NCI-H146 treated with DMSO at 0.1 percent for 48 hours (cell line): ENCODE data around the gene DNAL4.

Experiments
- DNase-seq: peaks from one replicate; lab custom pipeline; 2025; ENCODE audit not compliant: unreplicated experiment; lab: John Stamatoyannopoulos, UW

The DNAL4 gene

DNA sequence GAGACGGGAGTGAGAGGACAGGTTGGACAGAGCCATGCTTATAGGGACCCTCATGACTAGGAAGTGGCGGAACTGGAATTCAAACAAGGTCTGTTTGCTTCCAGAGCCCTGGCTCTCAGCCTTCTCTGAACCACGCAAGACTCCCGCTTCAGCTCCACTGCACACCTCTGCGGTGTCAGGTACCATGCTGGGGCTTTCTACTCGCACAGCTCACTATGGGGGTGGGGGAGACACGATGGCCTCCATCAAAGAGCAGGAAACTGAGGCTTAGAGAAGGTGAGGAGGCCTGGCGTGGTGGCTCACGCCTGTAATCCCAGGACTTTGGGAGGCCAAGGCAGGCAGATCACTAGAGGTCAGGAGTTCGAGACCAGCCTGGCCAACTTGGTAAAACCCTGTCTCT is 52.4 kb downstream of the DNAL4 start:
- no peak for DNase-seq

DNA sequence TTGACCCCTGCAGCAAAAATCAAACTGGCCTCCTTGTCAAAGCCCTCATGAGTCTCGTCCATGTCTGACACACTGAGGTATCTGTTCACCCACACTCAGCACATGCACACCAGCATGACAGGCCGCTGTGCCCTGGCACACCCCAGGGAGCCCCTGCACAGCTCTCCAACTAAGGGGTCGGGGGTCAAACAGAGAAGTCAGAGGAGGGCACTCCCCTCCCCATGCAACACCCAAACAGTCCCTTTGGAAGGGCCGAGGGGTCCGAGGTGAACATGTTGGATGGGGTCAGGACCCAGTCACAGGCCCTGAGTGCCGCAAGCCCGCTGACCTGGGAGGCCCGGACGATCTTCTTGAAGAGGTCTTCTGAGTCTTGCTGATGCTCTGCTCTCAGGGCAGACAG is 52.8 kb downstream of the DNAL4 start:
- no peak for DNase-seq

DNA sequence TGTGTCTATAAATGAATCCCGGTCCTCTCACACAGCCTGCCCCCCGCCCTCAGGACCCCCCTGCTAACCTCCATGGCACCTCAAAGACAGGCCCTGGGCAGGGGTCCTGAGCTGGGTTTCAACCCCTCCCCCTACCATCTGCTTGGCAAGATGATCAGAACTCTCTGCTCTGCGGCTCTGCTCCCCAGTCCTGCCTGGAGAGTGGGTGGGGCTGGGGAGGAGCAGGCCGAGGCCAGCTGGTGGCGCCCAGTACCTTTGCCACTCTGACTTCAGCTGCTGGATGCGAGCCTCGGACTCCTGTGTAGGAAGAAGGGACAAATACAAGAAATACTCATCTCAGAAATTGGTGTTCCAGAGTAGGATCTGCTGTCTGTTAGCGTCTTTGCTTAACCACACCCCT is 53.2 kb downstream of the DNAL4 start:
- DNase-seq, result no peak

DNA sequence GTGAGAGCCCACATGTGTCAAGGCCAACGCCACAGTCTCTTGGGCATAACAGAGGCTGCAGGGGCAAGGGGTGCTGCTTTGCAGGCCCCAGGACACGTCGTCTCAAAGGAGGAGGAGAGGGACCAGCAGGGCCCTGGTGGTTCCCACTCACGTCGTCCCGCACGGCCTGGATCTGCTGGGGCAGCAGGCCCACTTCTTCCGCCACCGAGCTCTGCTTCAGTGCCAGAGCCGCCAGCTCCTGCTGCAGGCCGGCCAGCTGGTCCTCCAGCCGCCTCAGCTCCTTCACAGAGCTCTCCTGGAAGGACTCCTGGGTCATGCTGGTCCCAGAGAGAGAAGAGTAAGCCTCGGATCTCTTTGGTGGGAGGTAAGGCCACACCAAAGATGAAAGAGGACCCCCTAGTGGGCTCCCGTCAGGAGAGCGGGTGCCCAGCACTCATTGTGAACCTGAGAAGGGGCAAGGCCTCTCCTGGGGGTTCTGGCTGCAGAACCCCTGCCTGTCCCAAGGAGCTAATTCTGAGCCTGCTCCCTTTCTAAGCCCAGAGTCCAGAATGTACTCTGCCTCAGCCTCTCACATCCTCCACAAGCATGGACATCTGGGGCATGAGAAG is 53.7 kb downstream of the DNAL4 start:
- DNase-seq, result no peak

DNA sequence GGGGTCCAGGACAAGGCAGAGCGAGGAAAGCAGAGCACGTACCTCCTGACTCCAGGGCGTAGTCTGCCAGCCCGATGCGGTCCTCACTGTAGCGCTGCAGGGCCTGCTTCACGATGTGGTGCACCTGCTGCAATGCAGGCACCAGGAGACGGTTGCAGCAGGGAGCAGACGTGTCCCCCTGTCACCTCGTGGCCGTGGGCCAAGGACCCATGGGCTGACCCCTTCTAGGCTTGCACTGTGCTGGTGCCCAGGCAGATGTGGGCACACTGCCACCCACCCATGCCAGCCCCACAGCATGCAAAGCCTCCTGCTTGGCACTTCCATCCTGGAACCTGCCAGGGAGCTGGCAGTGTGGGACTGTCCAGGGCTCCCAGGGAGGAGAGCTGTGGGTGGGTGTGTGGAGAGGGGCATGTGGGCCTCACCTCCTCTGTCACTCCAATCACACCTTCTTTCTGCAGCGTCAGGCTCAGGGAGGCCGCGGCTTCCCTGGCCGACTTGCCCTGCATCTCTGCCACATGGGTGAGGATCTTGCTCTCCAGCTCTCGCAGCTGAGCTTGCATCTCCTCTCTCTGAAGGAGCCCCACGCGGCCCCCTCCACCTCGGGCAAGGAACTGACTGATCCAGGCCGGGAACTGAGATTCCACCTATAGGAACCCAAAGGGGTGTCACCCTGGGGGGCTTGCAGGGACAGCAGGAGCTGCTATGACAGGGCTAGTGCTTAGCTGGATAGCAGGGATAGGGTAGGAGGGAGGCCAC is 54.5 kb downstream of the DNAL4 start:
- DNase-seq, result no peak

DNA sequence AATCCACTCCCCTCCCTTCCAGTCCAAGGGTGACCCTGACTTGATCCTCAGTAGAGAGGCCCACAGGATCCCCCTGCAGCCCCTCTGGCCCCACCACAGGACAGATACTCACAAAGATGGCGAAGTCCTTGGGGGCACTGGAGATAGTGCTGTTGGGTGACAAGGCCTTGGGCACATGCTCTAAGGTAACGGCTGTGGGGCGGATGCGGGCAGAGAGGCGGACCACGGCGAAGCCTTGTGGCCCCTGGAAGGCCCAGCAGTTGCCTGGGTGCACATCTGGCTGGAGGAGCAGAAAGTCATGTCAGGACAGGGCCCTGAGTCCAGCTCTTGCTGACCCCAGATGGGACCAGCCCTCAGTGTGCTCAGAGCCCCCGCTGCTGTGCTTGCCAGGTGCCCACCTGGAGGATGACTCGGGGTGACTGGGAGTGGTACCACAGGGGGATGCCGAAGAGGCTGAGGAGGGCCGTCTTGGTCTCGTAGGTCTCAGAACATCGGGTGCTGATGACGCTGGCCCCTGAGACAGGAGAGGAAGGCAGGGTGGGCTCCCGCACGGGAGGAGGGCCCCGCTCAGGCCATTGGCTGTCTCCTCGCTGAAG is 55.4 kb downstream of the DNAL4 start:
- no peak for DNase-seq

DNA sequence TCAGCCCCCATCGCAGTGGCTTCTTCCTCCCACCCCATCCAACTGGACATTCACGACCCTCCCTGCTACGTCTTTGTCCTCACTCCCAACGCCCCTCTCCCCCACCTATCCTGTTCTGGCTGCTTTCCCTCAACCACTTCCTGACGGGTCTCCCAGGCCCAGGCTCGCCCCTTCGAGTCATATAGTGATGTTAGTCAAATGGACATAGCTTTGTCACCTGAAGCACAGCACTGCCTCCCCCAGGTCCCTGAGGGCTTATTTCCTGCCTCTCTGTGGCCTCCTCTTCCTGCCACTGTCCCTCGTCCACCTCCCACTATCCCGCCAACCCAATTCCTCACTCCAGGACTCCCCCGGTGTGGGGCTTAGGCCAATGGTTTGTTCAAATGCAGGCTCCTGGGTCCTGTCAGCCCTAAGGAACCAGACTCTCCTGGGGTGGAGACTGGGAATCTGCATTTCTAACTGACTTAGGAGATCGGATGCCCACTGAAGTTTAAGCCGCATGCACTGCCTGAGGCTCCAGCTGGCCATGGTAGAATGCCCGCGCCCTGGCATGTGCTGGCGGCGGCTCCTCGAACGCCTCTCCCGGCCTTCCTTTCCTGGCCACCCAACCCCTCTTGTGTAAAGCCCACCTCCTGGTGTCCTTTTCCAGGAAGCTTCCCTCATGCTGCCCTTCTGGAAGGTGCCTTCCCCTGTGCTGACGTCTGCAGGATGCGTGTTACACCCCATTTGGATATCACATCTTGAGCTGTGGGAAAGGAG is 56.5 kb downstream of the DNAL4 start:
- no peak for DNase-seq

DNA sequence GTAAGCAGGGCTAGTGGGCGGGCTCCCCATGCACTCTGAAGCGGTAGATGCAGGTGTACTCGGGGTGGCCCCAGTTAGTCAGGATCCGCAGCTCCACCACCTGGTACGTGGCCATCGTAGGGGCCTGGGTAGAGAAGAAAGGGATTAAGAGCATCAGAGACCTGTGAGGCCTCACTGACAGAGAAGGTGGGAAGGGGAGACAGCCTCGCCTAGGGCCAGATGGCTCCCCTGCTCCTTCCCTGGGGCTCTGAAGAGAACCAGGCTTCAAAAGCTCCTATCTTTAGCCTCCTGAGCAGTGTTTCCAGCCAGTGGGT is 57.7 kb downstream of the DNAL4 start:
- no peak for DNase-seq

DNA sequence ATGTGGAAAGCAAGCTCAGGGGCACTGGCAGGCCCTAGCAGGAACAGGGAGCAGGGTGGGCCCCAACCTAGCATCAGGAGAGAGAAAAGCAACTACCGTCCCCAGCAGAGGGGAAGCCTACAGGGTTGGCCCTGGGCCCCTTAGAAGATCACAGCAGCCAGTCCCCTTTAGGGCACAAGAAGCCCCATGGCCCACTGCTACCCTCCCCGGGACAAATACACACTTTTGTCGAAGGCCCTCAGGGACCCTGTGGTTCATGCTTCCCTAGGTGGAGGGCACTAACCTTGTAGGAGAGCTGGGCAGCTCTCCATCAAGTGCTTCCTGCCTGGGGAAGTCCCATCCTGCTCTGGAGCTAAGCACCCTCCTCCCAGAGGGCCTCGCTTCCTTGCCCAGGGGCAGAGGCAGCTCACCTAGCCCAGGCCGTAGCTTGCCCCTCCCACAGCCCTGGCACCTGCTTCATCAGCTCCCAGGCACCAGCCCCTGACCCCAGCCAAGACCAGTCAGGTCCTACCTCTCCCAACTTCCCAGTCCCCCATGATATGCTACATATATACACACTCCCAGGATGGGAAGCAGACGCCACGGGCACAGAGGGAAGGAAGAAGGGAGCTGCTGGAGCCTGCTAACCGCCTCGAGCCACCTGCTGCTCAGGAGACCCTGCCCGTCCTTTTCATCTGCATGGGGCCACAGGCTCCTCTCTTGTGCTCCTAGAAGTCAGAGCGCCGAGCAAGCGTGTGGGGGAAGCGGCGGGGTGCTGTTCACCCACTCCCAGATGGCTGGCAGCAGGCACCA is 58.3 kb downstream of the DNAL4 start:
- DNase-seq, result no peak

DNA sequence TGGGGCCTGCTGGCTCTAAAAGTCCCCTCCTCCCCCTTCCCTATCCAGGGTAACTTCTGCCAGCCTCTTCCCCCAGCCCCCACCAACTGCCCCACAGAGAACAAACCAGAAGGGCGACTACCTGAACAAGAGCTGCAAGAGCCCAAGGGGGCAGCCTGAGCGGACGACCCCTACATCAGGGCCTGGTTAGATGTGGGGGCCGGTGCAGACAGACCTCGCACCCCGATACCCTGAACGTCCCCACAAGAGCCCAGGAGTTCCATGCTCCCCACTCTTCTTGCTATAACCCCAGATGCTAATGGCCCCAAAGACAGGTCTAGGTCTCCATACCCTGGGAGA is 58.8 kb downstream of the DNAL4 start:
- no peak for DNase-seq

DNA sequence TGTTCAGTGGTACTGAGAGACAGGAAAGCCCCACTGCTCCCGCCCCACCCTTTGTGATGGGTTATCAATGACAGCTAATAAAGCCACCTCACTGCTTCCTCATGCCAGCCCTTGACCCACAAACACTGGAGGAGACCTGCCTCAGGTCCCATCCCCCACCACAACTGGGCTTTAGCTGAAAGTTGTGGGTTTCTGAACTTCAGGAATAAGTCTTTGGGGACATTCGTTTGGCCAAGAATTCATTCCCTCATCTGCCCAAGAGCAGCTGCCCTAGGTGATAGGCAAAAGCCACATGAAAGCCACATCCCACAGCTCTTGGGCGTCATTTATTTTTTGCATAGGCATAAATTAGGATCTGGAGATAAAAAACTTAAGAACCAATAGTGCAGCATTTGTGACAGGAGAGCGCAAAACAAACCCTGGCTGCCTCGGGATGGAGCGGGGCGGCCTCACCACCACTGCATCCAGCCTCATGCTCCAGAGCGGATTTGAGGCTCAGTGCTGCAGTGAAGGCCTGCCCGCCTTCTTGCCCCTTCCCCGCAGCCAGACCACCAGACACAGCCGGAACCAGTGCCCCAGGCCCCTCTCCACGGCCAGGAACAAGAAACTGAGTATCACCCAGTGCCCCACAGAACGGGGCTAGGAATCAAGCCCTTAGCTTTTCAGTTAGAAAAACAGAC is 59.4 kb downstream of the DNAL4 start:
- DNase-seq, result no peak

DNA sequence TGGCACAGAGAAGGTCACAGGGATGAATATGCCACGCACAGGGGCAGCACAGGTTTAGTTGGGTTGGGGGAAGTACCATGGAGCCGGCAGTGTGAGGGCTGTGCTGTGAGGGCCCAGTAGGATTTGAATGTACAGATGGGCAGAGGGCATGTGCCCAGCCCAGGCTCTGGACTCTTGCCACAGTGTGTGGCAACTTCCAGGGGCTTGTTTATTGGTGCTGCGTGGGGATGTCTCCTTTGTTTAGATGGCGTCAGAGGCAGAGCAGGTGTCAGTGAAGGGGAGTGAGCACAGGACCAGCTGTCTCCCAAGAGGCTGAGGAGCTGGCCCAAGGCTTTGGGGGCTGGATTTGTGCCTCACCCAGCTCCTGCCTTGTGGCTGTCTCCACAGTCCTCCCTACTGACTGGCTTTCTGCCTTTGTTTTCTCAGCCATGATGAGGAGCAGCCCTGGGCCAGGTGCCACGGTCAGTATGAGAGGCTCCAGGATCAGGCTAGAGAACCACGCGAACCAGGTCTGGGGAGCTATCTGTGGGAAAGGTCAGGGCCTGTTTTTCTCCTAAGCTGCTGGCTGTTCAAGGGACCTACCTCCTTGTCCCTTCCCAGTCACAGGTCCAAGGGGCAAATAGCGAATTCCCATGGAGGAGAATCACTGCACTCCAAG is 60.1 kb downstream of the DNAL4 start:
- no peak for DNase-seq

DNA sequence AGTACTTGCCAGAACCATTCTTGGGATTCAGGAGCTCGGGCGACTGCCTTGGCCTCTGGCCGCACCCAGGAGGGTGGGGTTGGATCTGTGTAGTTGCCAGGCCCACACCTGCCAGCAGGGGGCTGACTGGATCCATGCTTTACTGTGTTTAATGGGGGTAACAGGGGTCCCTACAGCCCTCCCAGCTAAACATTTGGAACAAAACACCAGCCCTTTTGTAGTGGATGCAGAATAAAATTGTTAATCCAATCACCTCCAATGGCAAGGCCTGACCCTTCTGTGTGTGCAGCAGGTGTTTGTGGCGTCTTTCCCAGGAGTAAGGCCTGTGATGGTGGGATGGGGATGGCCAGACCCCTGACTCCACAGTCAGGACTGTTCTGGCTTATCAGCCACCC is 60.6 kb downstream of the DNAL4 start:
- no peak for DNase-seq

DNA sequence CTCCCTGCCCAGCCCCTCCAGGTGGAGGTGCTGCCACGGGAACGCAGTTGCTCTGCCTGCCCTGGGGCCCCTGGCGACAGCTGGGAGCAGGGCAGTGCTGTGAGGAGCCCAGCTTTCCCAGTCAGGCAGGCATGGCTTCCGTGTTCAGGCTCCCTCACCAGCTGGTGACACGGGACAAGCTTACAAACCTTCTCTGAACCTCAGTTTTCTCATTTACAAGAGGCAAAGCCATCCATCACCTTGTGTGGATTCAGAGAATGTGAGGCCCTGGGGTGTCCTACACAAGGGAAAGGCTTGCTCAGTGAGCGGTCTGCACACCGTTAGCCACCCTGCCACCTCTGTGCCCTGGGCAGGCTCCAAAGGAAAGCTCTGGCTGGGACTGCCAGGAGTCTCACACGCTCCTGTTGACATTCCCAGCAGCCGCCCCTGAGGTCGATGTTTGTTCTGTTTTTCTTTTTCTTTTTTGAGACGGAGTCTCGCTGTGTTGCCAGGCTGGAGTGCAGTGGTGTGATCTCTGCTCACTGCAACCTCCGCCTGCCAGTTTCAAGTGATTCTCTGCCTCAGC is 61.6 kb downstream of the DNAL4 start:
- DNase-seq, result no peak

DNA sequence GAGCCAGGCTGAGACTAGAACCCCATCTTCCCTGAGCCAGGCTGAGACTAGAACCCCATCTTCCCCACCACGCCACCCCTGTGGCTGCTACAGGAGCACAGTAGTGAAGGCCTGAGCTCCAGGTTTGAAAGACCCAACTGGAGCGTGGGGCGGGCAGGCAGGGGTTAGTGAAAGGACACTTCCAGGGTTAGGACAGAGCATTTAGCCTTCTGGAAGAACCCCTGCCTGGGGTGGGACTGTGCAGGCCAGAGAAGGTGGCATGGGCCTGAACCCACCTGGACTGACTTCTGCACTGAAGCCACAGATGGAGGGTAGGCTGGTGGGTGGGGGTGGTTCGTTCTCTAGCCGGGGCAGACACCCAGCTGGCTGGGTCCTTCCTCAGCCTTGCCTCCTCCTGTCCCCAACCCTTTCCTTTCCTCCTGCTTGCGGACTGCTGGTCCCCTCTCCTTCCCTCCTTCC is 62.2 kb downstream of the DNAL4 start:
- no peak for DNase-seq

DNA sequence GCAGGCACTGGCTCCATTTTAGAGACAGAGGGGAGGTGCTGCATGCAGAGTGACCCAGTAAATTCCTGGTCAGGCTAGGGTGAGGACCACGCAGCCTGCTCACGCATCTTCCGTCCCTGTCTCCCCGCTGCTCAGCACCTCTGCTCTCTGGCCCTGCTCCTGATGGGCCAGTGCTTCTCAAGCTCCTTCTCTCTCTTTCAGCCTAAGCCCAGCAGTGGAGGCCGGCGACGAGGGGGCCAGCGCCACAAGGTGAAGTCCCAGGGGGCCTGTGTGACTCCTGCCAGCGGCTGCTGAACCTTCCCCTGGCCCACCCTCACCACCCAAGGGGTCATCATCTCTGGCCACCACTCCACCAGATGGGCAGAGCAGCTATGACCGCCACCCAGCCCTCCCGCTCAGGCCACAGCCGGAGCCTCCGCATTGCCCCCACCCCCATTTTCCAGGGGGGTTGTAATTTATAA is 63.5 kb downstream of the DNAL4 start:
- no peak for DNase-seq

DNA sequence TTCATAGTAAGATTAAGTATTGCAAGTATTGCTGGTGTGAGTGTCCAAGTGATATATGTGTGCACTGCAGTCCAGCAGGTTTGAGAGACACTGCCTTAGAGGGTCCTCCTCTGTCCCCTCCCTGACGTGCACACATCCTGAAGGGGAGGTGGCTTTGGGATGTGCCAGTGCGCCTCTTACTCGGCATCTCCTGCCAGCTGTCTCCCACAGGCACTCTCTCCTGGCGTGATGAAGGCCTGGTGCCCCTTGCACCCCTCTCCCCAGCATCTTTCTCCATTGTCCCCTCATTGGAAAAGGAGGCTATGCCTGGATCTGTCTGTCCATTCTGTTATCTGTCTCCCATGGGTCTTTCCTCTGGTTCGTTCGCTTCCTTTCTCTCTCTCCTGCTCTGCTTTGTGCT is 64.0 kb downstream of the DNAL4 start:
- no peak for DNase-seq

DNA sequence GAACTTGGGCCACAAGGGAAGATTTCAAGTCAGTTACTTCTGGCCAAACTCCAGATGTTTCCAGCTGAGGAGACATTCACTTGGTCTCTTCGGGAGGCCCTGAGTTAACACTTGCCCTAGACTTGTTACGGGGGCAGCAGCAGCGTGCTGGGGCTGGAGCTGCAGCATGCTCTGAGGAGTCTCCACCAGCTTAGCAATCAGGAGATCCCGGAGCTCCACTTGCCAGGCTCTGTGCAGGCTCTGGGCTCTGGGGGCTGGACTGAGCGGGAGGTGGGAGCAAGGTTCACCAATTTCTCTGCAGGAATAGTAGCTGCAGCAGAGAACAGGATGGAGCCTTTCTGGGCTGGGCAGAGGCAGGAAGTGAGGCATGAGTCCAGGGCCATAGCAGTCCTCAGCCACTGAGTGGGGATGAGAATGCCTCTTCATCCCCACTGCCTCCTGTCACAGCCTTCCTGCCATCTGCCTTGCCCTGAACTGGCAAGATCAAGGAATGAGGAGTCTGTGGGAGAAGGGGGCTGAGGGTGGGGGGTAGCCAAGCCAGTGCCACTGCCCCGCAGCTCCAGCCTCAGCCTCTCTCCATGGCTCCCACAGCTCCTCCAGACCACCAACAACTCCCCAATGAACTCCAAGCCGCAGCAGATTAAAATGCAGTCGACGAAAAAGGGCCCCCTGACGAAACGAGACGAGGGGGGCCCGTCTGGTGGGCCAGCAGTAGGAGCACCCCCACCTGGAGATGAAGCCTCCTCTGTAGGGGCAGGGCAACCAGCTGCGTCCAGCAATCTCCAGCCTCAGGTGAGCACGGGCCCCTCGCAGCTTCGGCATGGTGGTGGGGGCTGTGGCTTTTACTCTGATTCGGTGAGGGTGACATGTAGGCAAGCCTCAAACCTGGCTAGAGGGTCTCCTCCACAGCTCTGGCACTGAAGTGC is 64.8 kb downstream of the DNAL4 start:
- no peak for DNase-seq
